Mesendoderm (in vitro differentiated cells): Measurements from ENCODE around the gene ADM5.

Experiments used
- DNase-seq: peaks from one replicate; pipeline ENCODE4 v3.0.0; 2013
- H2AK5ac ChIP-seq: 2 replicates; pipeline ENCODE4 v1.6.1; 2013; ENCODE audit warnings: low read length, inconsistent platforms
- H2BK120ac ChIP-seq: 2 replicates; pipeline ENCODE4 v1.6.1; 2013; ENCODE audit warnings: low read depth, mild to moderate bottlenecking, low read length, moderate library complexity, mixed read lengths
- H2BK15ac ChIP-seq: replicated peaks from 2 replicates; pipeline ENCODE4 v1.6.1; 2013; ENCODE audit warnings: low read depth, mild to moderate bottlenecking, moderate library complexity
- H2BK5ac ChIP-seq: 2 replicates; pipeline ENCODE4 v1.6.1; 2013; ENCODE audit warnings: low read length, inconsistent platforms
- H3K18ac ChIP-seq: 2 replicates; pipeline ENCODE4 v1.6.1; 2013; ENCODE audit warnings: mild to moderate bottlenecking, low read length, mixed read lengths
- H3K23ac ChIP-seq: one replicate; pipeline ENCODE4 v1.6.1; 2013; ENCODE audit warnings: low read length
- H3K27ac ChIP-seq: 2 replicates; pipeline ENCODE4 v1.5.1; 2013; ENCODE audit warnings: low read depth, mild to moderate bottlenecking, inconsistent platforms, low read length, moderate library complexity
- H3K27me3 ChIP-seq: 2 replicates; pipeline ENCODE4 v1.6.1; 2013; ENCODE audit warnings: low read length, control low read depth, mild to moderate bottlenecking, inconsistent platforms; ENCODE audit not compliant: insufficient read depth, poor library complexity
- H3K36me3 ChIP-seq: 2 replicates; pipeline ENCODE4 v1.6.1; 2013; ENCODE audit warnings: low read length, inconsistent platforms; ENCODE audit not compliant: control insufficient read depth, insufficient read depth
- H3K4ac ChIP-seq: one replicate; pipeline ENCODE4 v1.6.1; 2013; ENCODE audit warnings: low read depth, mild to moderate bottlenecking, low read length, moderate library complexity
- H3K4me1 ChIP-seq: 2 replicates; pipeline ENCODE4 v1.6.1; 2013; ENCODE audit warnings: low read depth, low read length, inconsistent platforms; ENCODE audit not compliant: control insufficient read depth
- H3K4me2 ChIP-seq: 2 replicates; pipeline ENCODE4 v1.6.1; 2013; ENCODE audit warnings: low read length
- H3K4me3 ChIP-seq: 2 replicates; pipeline ENCODE4 v1.5.1; 2013; ENCODE audit warnings: mild to moderate bottlenecking, low read length
- H3K56ac ChIP-seq: one replicate; pipeline ENCODE4 v1.6.1; 2013; ENCODE audit warnings: low read length
- H3K79me1 ChIP-seq: 2 replicates; pipeline ENCODE4 v1.6.1; 2013; ENCODE audit warnings: low read length, inconsistent platforms
- H3K79me2 ChIP-seq: 2 replicates; pipeline ENCODE4 v1.6.1; 2013; ENCODE audit warnings: mild to moderate bottlenecking, low read length; ENCODE audit not compliant: control insufficient read depth, insufficient read depth
- H3K9ac ChIP-seq: 2 replicates; pipeline ENCODE4 v1.6.1; 2013; ENCODE audit warnings: low read length, inconsistent platforms
- H4K5ac ChIP-seq: one replicate; pipeline ENCODE4 v1.6.1; 2013; ENCODE audit warnings: low read length
- H4K8ac ChIP-seq: one replicate; pipeline ENCODE4 v1.6.1; 2013; ENCODE audit warnings: low read depth, mild to moderate bottlenecking, control low read depth, low read length, moderate library complexity
- WGBS: extraction: QIAGEN DNeasy Blood & Tissue Kit; methylation state at CpG from one replicate; pipeline ENCODE4 v1.1.7; 2013; ENCODE audit warnings: low lambda C conversion rate, missing lambda C conversion rate; ENCODE audit not compliant: insufficient coverage; ENCODE audit errors: extremely low coverage; 5-methylcytosine and 5-hydroxymethylcytosine counted together

The ADM5 gene

GRCh38 chr19:49666120-49666444 is 23.3 kb upstream of the ADM5 start:
- Histone ChIP-seq H3K79me1 (peaks cover 20% of the 10 kb centered on the region), H3K79me2 (peaks cover 19% of the 10 kb centered on the region), H3K36me3 (peaks cover 5% of the 10 kb centered on the region), H3K9ac (peak overlapping the region; percentile 68), H3K27me3 (no peaks in the 10 kb centered on the region), H2BK5ac (no peak overlapping the region), H3K27ac (no peak overlapping the region), H3K4ac (peak overlapping the region; percentile 77), H2AK5ac (peak overlapping the region; percentile 72), H3K4me1 (peaks cover 2% of the 10 kb centered on the region), H3K23ac (no peak overlapping the region), H2BK15ac (no peak overlapping the region), H3K4me2 (peak overlapping the region; percentile 89), H4K8ac (no peak overlapping the region), H2BK120ac (no peak overlapping the region), H3K56ac (peak overlapping the region; percentile 74), H4K5ac (no peak overlapping the region), H3K18ac (peak overlapping the region; percentile 85), H3K4me3 (peak overlapping the region; percentile 45)
- DNase-seq = no peak
- WGBS = no CpG with 5 or more reads among the region's 9 CpGs

- no CpG with 5 or more reads among the region's 2 CpGs for WGBS
- Histone ChIP-seq H2BK15ac (no peak overlapping the region), H3K23ac (no peak overlapping the region), H2BK5ac (no peak overlapping the region), H3K4ac (no peak overlapping the region), H4K5ac (no peak overlapping the region), H3K36me3 (no peaks in the 10 kb centered on the region), H3K79me1 (peaks cover 20% of the 10 kb centered on the region), H4K8ac (no peak overlapping the region), H3K9ac (peak overlapping the region; percentile 68), H3K4me1 (peaks cover 2% of the 10 kb centered on the region), H3K56ac (no peak overlapping the region), H3K27ac (no peak overlapping the region), H2AK5ac (no peak overlapping the region), H3K4me2 (no peak overlapping the region), H2BK120ac (no peak overlapping the region), H3K27me3 (no peaks in the 10 kb centered on the region), H3K4me3 (no peak overlapping the region), H3K18ac (no peak overlapping the region), H3K79me2 (peaks cover 19% of the 10 kb centered on the region)
- DNase-seq = no peak
Observed at GRCh38 chr19:49667473-49667872, 21.9 kb upstream of the ADM5 start.

- Histone ChIP-seq H3K4ac (no peak overlapping the region), H3K27ac (no peak overlapping the region), H3K79me1 (peaks cover 17% of the 10 kb centered on the region), H2AK5ac (no peak overlapping the region), H3K79me2 (peaks cover 19% of the 10 kb centered on the region), H3K27me3 (no peaks in the 10 kb centered on the region), H3K23ac (no peak overlapping the region), H3K9ac (no peak overlapping the region), H4K5ac (no peak overlapping the region), H3K4me1 (peaks cover 2% of the 10 kb centered on the region), H2BK5ac (no peak overlapping the region), H3K36me3 (peaks cover 1% of the 10 kb centered on the region), H2BK120ac (no peak overlapping the region), H2BK15ac (no peak overlapping the region), H3K18ac (no peak overlapping the region), H3K4me3 (no peak overlapping the region), H3K4me2 (no peak overlapping the region), H3K56ac (no peak overlapping the region), H4K8ac (no peak overlapping the region)
- no CpG with 5 or more reads among the region's 3 CpGs for WGBS
- DNase-seq = no peak
Observed at GRCh38 chr19:49669516-49669915, 19.9 kb upstream of the ADM5 start.

GRCh38 chr19:49672131-49672919 is 17.1 kb upstream of the ADM5 start:
- Histone ChIP-seq H3K56ac (peak overlapping the region; percentile 73), H3K4me3 (no peak overlapping the region), H3K23ac (no peak overlapping the region), H2AK5ac (no peak overlapping the region), H3K9ac (peak overlapping the region; percentile 46), H3K27ac (peak overlapping the region; percentile 10), H3K79me1 (peaks cover 7% of the 10 kb centered on the region), H2BK5ac (no peak overlapping the region), H3K18ac (no peak overlapping the region), H3K36me3 (peaks cover 1% of the 10 kb centered on the region), H3K79me2 (peaks cover 4% of the 10 kb centered on the region), H3K4ac (no peak overlapping the region), H3K27me3 (no peaks in the 10 kb centered on the region), H4K8ac (no peak overlapping the region), H3K4me1 (no peaks in the 10 kb centered on the region), H2BK15ac (no peak overlapping the region), H3K4me2 (peak overlapping the region; percentile 14), H4K5ac (no peak overlapping the region), H2BK120ac (no peak overlapping the region)
- WGBS = no CpG with 5 or more reads among the region's 28 CpGs
- DNase-seq = peak; percentile 92

- no peak overlapping the region for H2BK120ac ChIP-seq
- H3K9ac ChIP-seq = peak overlapping the region; percentile 80
- H3K36me3 ChIP-seq = peaks cover 3% of the 10 kb centered on the region
- H3K4me3 ChIP-seq = peak overlapping the region; percentile 47
- peaks cover 35% of the 10 kb centered on the region for H3K79me2 ChIP-seq
- DNase-seq = peak; percentile 98
- peak overlapping the region; percentile 70 for H3K4me2 ChIP-seq
- H3K23ac ChIP-seq = no peak overlapping the region
- H2BK5ac ChIP-seq = no peak overlapping the region
- peak overlapping the region; percentile 91 for H3K27ac ChIP-seq
- H3K56ac ChIP-seq = peak overlapping the region; percentile 92
- no peak overlapping the region for H4K5ac ChIP-seq
- peak overlapping the region; percentile 85 for H3K18ac ChIP-seq
- H2AK5ac ChIP-seq = no peak overlapping the region
- no CpG with 5 or more reads among the region's 27 CpGs for WGBS
- H3K4ac ChIP-seq = peak overlapping the region; percentile 64
- H4K8ac ChIP-seq = no peak overlapping the region
- H3K27me3 ChIP-seq = no peaks in the 10 kb centered on the region
- H2BK15ac ChIP-seq = no peak overlapping the region
- H3K4me1 ChIP-seq = peaks cover 8% of the 10 kb centered on the region
- H3K79me1 ChIP-seq = peaks cover 4% of the 10 kb centered on the region
Observed at GRCh38 chr19:49676136-49676783, 13.1 kb upstream of the ADM5 start.
